Stimulated activated CD4-positive, alpha-beta T cell treated with anti-CD3 and anti-CD28 coated beads, TNF-alpha, amount 100 ng/mL, for 24 hours (primary cell): Measurements from ENCODE around the gene NYAP1.
"Not testable (repeated sequence)": the region's sequence is repeated elsewhere in the genome, so short reads cannot be mapped to it uniquely, and the experiment has no call there.

Experiments
- DNase-seq, 3 experiments: peaks; one replicate each; pipeline ENCODE4 v3.0.0-alpha.2; 2020; ENCODE audit warnings: low read depth in 3 of 3

NYAP1 gene

DNA sequence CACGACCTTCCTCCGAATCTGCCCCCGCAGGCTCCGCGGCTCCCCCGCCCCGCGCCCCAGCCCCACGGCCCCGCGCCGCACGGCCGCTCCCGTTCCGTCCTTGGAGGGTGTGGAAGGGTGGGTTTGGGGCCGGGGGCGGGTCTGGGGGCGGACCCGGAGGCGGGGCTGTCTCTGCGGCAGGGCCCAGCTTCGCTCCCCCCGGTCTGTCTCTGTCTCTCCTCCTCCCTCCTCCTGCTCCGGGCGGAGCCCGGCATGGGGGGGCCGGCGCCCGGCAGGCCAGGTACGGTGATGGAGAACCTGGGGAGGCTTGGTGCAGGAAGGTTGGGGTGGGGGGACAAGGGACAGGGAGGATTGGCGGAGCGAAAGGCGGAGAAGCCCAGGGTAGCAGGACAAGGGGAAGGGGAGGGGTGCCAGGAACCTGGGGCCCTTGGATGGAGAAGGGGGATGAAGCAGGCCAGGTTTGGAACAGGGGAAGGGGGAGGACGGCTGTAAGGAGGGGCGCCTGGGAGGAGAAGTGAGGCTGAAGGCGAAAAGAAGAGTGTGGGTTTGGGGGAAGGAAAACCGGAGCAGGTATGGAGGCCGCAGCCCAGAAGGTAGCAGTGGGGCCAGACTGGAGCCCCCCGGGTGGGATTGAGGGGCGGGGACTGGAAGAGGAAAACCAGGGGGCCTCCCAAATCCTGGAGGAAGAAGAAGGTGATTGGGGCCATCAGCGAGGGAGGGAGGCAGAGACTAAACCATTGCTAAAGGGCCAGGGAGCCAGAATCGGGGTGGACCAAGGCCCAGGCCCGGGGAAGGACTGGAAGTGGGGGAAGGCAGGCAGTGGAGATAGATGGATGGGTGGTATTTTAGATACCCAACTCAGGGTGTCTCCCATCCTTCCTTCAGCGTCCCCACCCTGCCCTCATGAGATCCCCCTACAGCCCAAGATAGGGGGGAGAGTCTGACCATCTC lies at the start of gene NYAP1:
Gene NYAP1, plus strand, starts transcription at position 206 of the 951 bp plus-strand sequence. CDS start 1,385 bp downstream, outside the sequence.
- DNase-seq = peak in 2 of 3 experiments; percentile 29 to 47

GRCh38 chr7:100434297-100435144 lies 49.2 kb upstream of the NYAP1 start:
- no peak for DNase-seq

GRCh38 chr7:100435401-100436304 lies 48.1 kb upstream of the NYAP1 start:
- DNase-seq = peak in 1 of 3 experiments; percentile 45

DNA sequence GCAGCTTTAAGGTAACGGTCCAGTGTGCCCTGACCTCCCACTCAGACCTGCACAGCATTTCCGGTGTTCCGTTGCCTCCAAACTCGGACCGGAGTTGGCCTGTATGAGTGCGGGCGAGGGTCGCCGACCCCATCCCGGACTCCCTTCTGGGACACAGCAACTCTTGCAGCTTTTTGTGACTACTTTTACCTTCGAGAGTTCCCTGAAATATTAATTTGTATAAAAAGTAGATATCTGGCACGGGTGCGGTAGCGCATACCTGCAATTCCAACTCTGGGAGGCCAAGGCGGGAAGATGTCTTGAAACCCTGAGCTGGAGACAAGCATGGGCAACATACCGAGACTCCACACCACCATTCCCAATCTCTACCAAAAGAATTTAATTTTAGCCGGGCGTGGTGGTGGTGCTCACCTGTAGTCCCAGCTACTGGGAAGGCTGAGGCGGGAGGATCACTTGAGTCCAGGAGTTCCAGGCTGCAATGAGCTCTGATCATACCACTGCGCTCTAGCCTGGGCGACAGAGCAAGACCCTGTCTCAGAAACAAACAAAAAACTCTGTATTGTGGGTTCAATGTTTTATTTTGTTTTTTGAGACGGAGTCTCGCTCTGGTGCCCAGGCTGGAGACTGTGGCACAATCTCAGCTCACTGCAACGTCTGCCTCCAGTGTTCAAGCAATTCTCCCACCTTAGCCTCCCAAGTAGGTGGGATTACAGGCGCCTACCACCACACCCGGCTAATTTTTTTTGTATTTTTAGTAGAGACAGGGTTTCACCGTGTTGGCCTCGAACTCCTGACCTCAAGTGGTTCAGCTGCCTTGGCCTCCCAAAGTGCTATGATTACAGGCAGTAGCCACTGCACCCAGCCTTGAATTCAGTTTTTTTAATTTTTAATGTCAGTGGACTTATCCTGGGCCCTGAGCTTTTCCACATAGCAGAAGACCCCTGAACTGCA lies 46.3 kb upstream of the NYAP1 start:
- no peak for DNase-seq

DNA sequence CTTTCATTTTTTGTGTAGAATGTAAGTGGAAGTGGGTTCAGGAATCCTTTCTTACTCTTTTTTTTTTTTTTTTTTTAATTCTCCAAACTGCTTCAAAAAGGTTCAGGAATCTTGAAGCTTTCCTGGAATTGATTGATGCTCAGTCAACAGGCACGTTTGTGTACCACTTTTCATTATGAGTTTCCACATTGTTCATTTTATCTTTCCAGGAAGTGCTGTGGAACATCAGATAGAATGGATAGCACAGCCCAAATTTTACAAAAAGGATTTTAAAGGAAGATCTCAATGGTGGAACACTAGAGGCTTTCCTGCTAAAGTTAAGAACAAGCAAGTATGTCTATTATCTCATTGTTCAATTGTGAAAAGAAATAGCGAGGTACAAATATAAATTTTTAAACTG lies 45.6 kb upstream of the NYAP1 start:
- no peak for DNase-seq

GRCh38 chr7:100438731-100439130 lies 45.0 kb upstream of the NYAP1 start:
- not testable (repeated sequence) for DNase-seq

- DNase-seq = not testable (repeated sequence)
Measured at GRCh38 chr7:100439244-100439643, 44.5 kb upstream of the NYAP1 start.

GRCh38 chr7:100441641-100442535 lies 41.8 kb upstream of the NYAP1 start:
- no peak for DNase-seq

DNA sequence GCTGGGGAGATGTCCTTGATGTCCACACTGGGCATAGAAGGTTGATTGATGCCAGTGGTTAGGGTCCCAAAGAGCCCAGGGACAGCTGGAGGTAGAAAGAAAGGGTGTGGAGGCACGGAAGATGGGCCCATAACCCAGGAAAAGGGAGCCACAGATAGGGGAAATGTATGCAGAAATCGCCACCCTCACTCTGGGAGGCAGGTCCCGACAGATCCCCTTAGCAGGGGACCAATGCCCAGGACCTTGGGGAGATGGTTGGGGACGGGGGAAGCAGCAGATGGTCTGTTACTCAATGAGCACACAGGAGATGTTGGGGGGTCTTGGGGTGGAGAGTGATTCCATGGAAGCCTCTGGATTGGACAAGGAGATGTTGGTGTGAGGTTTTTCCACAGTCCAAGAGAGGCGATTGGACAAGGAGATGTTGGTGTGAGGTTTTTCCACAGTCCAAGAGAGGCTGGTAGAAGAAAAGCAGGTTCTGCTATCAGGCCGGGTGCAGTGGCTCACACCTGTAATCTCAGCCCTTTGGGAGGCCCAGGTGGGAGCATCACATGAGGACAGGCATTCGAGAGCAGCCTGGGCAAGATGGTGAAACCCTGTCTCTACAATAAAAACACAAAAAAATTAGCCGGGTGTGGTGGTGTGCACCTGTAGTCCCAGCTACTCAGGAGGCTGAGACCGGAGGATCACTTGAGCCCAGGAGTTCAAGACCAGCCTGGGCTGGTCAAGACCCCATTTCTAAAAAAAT lies 40.5 kb upstream of the NYAP1 start:
- no peak for DNase-seq

DNA sequence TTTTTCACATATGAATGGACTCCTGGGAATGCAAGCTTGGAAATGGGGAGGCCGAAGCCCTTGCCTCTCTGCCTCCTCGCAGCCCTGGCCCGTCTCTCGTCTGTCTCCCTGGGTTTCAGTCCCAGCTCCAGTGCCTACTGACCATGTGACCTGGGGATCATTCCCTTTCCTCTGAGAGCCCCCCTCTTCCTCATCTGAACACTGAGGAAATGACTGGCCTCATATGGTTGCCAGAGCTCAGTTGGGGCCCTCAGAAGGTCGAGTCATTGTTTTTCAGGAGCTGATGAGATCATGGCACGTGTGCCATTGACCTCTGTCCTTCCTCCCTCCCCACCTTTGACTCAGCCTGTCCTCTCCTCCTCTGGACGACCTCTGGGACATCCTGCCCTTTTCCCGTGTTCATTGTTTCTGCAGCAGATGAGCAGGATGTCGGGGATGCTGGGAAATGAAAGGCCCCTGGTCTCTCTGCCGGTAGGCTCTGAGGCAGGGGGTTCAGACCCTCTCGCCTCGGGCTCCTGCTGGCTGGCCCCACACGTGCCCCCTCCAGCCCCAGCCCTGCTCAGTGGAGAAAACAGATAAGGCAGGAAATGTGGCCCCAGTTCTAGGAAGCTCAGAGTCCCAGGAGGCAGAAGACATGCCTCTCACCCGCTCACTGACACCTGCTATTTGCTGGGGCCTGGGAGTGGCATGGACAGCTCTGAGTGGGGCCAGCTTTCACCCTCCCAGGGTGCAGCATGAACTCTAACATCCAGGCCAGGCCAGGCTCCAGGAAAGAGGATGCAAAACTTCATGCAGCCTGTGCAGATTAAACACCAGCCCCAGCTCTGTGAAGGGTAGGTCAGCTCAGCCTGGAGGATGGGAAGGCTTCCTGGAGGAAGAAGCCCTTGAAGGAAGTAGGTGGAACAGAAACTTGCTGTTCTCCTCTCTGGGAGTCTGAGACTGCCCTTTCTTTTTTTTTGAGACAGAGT lies 39.1 kb upstream of the NYAP1 start:
- DNase-seq = no peak

GRCh38 chr7:100446040-100446439 lies 37.7 kb upstream of the NYAP1 start:
- no peak for DNase-seq

DNA sequence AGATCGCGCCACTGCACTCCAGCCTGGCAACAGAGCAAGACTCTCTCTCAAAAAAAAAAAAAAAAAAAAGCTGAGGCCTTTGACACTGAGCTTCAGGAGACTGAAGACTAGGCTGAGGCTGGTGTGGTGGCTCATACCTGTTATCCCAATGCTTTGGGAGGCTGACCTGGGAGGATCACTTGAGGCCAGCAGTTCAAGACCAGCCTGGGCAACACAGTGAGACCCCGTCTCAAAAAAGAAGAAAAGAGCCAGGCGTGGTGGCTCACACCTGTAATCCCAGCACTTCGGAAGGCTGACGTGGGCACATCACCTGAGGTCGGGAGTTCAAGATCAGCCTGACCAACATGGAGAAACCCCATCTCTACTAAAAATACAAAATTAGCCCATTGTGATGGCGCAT lies 36.4 kb upstream of the NYAP1 start:
- DNase-seq = not testable (repeated sequence)

DNA sequence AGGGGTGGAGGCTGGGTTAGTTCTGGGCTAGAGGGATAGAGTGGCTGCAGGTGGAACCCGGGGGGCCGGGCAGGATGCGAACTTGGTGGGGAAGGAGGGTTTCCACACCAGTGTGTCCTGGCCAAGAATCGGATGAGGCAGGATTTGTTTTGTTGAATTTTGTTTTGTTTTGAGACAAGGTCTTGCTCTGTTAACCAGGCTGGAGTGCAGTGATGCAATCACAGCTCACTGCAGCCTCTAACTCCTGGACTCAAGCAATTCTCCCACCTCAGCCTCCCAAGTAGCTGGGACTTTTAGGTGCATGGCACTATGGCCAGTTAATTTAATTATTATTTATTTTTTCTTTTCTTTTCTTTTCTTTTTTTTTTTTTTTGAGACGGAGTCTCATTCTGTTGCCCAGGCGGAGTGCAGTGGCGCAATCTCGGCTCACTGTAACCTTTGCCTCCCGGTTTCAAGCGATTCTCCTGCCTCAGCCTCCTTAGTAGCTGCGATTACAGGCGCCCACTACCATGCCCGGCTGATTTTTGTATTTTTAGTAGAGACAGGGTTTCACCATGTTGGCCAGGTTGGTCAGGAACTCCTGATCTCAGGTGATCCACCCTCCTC lies 34.4 kb upstream of the NYAP1 start:
- no peak for DNase-seq

DNA sequence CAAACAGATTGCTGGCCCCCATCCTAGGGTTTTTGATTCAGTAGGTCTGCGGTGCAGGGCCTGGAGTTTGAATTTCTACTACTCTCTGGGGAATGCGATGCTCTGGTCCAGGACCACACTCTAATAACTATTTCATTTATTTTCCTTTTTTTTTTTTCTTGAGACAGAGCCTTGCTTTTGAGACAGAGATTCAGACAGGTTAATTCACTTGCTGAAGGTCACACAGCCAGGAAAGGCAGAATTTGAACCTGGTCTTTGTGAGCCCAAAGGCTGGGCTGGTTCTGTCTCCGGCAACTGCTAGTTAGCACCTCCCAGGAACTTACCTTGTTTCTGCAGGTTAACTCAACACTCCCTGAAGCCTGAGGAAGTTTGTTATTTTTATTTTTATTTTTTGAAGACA lies 31.2 kb upstream of the NYAP1 start:
- no peak for DNase-seq

GRCh38 chr7:100453854-100454253 lies 29.9 kb upstream of the NYAP1 start:
- DNase-seq = not testable (repeated sequence)

DNA sequence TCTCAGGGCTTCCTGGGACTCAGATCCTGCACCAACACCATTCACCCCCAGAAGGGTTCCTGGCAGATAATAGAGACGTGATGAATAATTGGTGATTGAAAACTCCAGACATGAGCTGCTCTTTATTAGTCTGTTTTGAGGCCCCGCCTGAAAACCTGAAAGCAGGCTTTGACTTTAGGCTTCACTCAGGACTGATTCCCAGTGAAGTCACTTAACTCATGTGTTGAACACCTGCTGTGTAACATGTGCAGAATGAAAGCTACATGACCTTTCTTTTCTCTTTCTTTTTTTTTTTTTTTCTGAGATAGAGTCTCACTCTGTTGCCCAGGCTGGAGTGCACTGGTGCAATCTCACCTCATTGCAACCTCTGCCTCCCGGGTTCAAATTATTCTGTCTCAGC lies 28.5 kb upstream of the NYAP1 start:
- DNase-seq = no peak

DNA sequence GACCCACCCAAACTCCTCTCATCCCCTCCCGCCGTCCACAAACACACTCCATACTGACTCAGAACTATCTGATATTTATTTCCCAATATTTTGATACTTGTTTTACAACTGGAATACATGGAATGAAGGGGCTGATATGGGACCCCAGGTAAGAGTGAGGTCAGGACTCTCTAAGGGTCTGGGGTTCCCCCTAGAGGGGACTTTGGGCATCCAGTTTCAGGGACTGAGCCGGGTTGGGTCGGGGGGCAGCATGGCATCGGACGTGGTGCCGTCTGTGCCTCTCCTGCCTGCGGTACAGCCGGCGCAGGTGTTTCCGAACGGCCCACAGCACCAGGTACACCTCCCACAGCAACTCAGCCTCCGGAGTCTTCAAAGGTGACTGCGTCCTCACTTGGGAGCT lies 27.2 kb upstream of the NYAP1 start:
- no peak for DNase-seq
